ENCODE measurements around the gene NPHP3.

NPHP3 gene

GRCh38 chr3:132682201-132682600, 40.0 kb downstream of the NPHP3 start:
- no peak for DNase-seq (ENCODE audit: low read depth)

GRCh38 chr3:132681421-132681820, 40.8 kb downstream of the NPHP3 start:
- no peak for DNase-seq (ENCODE audit: low read depth)

- no peak for DNase-seq (ENCODE audit: low read depth)
Measured at GRCh38 chr3:132679911-132680310, 42.3 kb downstream of the NPHP3 start.

- DNase-seq (ENCODE audit: low read depth), result no peak
Measured at GRCh38 chr3:132675408-132675807, 46.8 kb downstream of the NPHP3 start.

- no peak for DNase-seq (ENCODE audit: low read depth)
Measured at GRCh38 chr3:132669256-132669777, 52.9 kb downstream of the NPHP3 start.

- no peak for DNase-seq (ENCODE audit: low read depth)
Measured at GRCh38 chr3:132665230-132665745, 56.9 kb downstream of the NPHP3 start.

GRCh38 chr3:132662212-132662611, 60.0 kb downstream of the NPHP3 start:
- no peak for DNase-seq (ENCODE audit: low read depth)

GRCh38 chr3:132661101-132661500, 61.1 kb downstream of the NPHP3 start:
- no peak for DNase-seq (ENCODE audit: low read depth)

GRCh38 chr3:132660811-132661070, 61.5 kb downstream of the NPHP3 start:
- DNase-seq (ENCODE audit: low read depth), result no peak

- peak; percentile 51 for DNase-seq (ENCODE audit: low read depth)
Measured at GRCh38 chr3:132660052-132660810, 62.0 kb downstream of the NPHP3 start, which contains the start of gene UBA5. UBA5 (plus strand) TSS chr3:132660329; CDS start chr3:132660538, 209 bp downstream.

GRCh38 chr3:132659365-132660051, 62.7 kb downstream of the NPHP3 start, which contains the start of gene ACAD11:
ACAD11 (minus strand) TSS chr3:132659809; CDS start chr3:132659751, 58 bp downstream.
- DNase-seq (ENCODE audit: low read depth), result peak; percentile 15

GRCh38 chr3:132659000-132659364, 63.2 kb downstream of the NPHP3 start:
- DNase-seq (ENCODE audit: low read depth), result no peak

- no peak for DNase-seq (ENCODE audit: low read depth)
Measured at GRCh38 chr3:132657869-132658747, 64.1 kb downstream of the NPHP3 start.

GRCh38 chr3:132655471-132655870, 66.7 kb downstream of the NPHP3 start:
- no peak for DNase-seq (ENCODE audit: low read depth)

- no peak for DNase-seq (ENCODE audit: low read depth)
Measured at GRCh38 chr3:132654721-132655120, 67.5 kb downstream of the NPHP3 start.

- no peak for DNase-seq (ENCODE audit: low read depth)
Measured at GRCh38 chr3:132654190-132654589, 68.0 kb downstream of the NPHP3 start.

GRCh38 chr3:132652640-132653270, 69.5 kb downstream of the NPHP3 start:
- no peak for DNase-seq (ENCODE audit: low read depth)

GRCh38 chr3:132650153-132650552, 72.1 kb downstream of the NPHP3 start:
- no peak for DNase-seq (ENCODE audit: low read depth)

- DNase-seq (ENCODE audit: low read depth), result no peak
Measured at GRCh38 chr3:132645058-132645457, 77.2 kb downstream of the NPHP3 start.

- DNase-seq (ENCODE audit: low read depth), result no peak
Measured at GRCh38 chr3:132643366-132643765, 78.8 kb downstream of the NPHP3 start.

- no peak for DNase-seq (ENCODE audit: low read depth)
Measured at GRCh38 chr3:132642539-132642847, 79.7 kb downstream of the NPHP3 start.

Data from stimulated activated CD8-positive, alpha-beta memory T cell treated with anti-CD3 and anti-CD28 coated beads, Interleukin-12 subunit alpha, Interleukin-12 subunit beta, amount 100 ng/mL, for 4 hours (primary cell).